H1 (cell line): ENCODE measurements around the gene TRIOBP. TPM values are rescaled to one million over a fixed set of nuclear protein-coding genes. Genes with fewer than 3 reads are reported as not detected.

Experiments
- CTCF ChIA-PET: fragments of 300-600 bp; sonication (Branson Sonifier 250); formaldehyde crosslinking; loops from one replicate; lab custom pipeline; 2021; ENCODE audit not compliant: partially characterized antibody; lab: Charles Lee
- POLR2A ChIA-PET: fragments of 300-600 bp; sonication (Branson Sonifier 250); formaldehyde crosslinking; loops from one replicate; lab custom pipeline; 2021; ENCODE audit warnings: inconsistent platforms; ENCODE audit not compliant: partially characterized antibody; lab: Charles Lee
- DNase-seq, 2 experiments: peaks; one replicate each; pipeline versions ENCODE4 v3.0.0 to v3.0.0-alpha.2; 2010 to 2022; ENCODE audit warnings: low spot score in 2 of 2, low read depth in 1 of 2, mixed read lengths in 1 of 2
- FAIRE-seq: peaks from 2 replicates; lab custom pipeline; 2011; peaks lifted over from hg19 to GRCh38; lab: Jason Lieb, UNC
- H2AFZ ChIP-seq: 2 replicates; pipeline ENCODE4 v1.8.1; 2012; ENCODE audit warnings: low read length, inconsistent platforms
- H2AK5ac ChIP-seq: 2 replicates; pipeline ENCODE4 v1.6.1; 2013; ENCODE audit warnings: low read depth, low read length
- H2BK120ac ChIP-seq: replicated peaks from 2 replicates; pipeline ENCODE3; 2013; ENCODE audit warnings: low read depth, low read length, inconsistent platforms
- H2BK12ac ChIP-seq: 2 replicates; pipeline ENCODE4 v1.6.1; 2013; ENCODE audit warnings: low read depth, low read length
- H2BK15ac ChIP-seq: 2 replicates; pipeline ENCODE4 v1.6.1; 2013; ENCODE audit warnings: low read length
- H2BK20ac ChIP-seq: 2 replicates; pipeline ENCODE4 v1.6.1; 2013; ENCODE audit warnings: low read length
- H2BK5ac ChIP-seq: 2 replicates; pipeline ENCODE4 v1.6.1; 2013; ENCODE audit warnings: low read depth, low read length
- H3K14ac ChIP-seq: 2 replicates; pipeline ENCODE4 v1.6.1; 2013; ENCODE audit warnings: inconsistent platforms; ENCODE audit not compliant: insufficient read length
- H3K18ac ChIP-seq: 2 replicates; pipeline ENCODE4 v1.6.1; 2013; ENCODE audit warnings: low read length; ENCODE audit errors: extremely low read depth
- H3K23ac ChIP-seq: 2 replicates; pipeline ENCODE4 v1.6.1; 2013; ENCODE audit warnings: inconsistent platforms; ENCODE audit not compliant: insufficient read length
- H3K23me2 ChIP-seq: 2 replicates; pipeline ENCODE4 v1.6.1; 2013; ENCODE audit warnings: low read depth, low read length
- H3K27ac ChIP-seq: 2 replicates; pipeline ENCODE4 v1.6.1; 2011; ENCODE audit warnings: low read depth, low read length, inconsistent platforms
- H3K27me3 ChIP-seq, 4 experiments: replicated peaks in 1 of 4; 1 replicate in 1 of 4; 2 replicates in 3 of 4; pipeline versions ENCODE4 v1.6.1 to v1.8.1; 2011 to 2013; ENCODE audit warnings: low read length in 3 of 4, mild to moderate bottlenecking in 3 of 4, inconsistent platforms in 2 of 4, mixed read lengths in 2 of 4, moderate library complexity in 1 of 4; ENCODE audit not compliant: control insufficient read depth in 3 of 4, insufficient read depth in 3 of 4; ENCODE audit errors: extremely low read depth in 1 of 4
- H3K36me3 ChIP-seq, 4 experiments: 2 replicates each; pipeline versions ENCODE4 v1.6.1 to v1.8.1; 2011 to 2013; ENCODE audit warnings: mild to moderate bottlenecking in 4 of 4, low read length in 3 of 4, moderate library complexity in 2 of 4, control low read depth in 1 of 4, inconsistent platforms in 1 of 4; ENCODE audit not compliant: insufficient read depth in 4 of 4, control insufficient read depth in 2 of 4
- H3K4ac ChIP-seq: replicated peaks from 2 replicates; pipeline ENCODE3; 2013; ENCODE audit warnings: low read length, low read depth, mixed read lengths, inconsistent platforms; ENCODE audit not compliant: insufficient read length
- H3K4me1 ChIP-seq, 4 experiments: replicated peaks in 1 of 4; 1 replicate in 1 of 4; 2 replicates in 3 of 4; pipeline versions ENCODE4 v1.6.1 to v1.8.1; 2011 to 2013; ENCODE audit warnings: low read length in 3 of 4, inconsistent platforms in 2 of 4, mixed read lengths in 1 of 4; ENCODE audit not compliant: insufficient read depth in 4 of 4, control insufficient read depth in 3 of 4
- H3K4me2 ChIP-seq, 2 experiments: 2 replicates each; pipeline versions ENCODE4 v1.6.1 to v1.8.1; 2011 to 2013; ENCODE audit warnings: low read depth in 2 of 2, low read length in 2 of 2, control low read depth in 1 of 2, inconsistent platforms in 1 of 2, mild to moderate bottlenecking in 1 of 2; ENCODE audit not compliant: insufficient read depth in 1 of 2
- H3K4me3 ChIP-seq, 4 experiments: fragments of 200-600, 300-600 bp in 1 of 4; sonication (generic), shearing (Covaris generic), sonication (Bioruptor Twin) in 1 of 4; 2 replicates each; pipeline versions ENCODE4 v1.5.1 to v1.8.1; 2011 to 2016; ENCODE audit warnings: low read length in 4 of 4, low read depth in 3 of 4, control low read depth in 2 of 4, inconsistent platforms in 2 of 4, mild to moderate bottlenecking in 2 of 4, mixed read lengths in 1 of 4, moderate library complexity in 1 of 4; ENCODE audit not compliant: insufficient read depth in 2 of 4; ENCODE audit errors: extremely low read depth in 1 of 4
- H3K56ac ChIP-seq: replicated peaks from 2 replicates; pipeline ENCODE3; 2013; ENCODE audit warnings: low read depth, mild to moderate bottlenecking, mixed read lengths, low read length, inconsistent platforms; ENCODE audit not compliant: insufficient read length
- H3K79me1 ChIP-seq: 2 replicates; pipeline ENCODE4 v1.6.1; 2013; ENCODE audit warnings: low read depth, low read length, control low read depth
- H3K79me2 ChIP-seq, 2 experiments: 2 replicates each; pipeline versions ENCODE4 v1.6.1 to v1.8.1; 2012 to 2013; ENCODE audit warnings: low read length in 2 of 2, mild to moderate bottlenecking in 2 of 2, inconsistent platforms in 1 of 2; ENCODE audit not compliant: insufficient read depth in 2 of 2, control insufficient read depth in 1 of 2
- H3K9ac ChIP-seq, 4 experiments: replicated peaks in 1 of 4; 1 replicate in 1 of 4; 2 replicates in 3 of 4; pipeline versions ENCODE4 v1.6.1 to v1.8.1; 2011 to 2013; ENCODE audit warnings: low read depth in 3 of 4, low read length in 3 of 4, control low read depth in 2 of 4, mild to moderate bottlenecking in 2 of 4, moderate library complexity in 2 of 4, inconsistent platforms in 1 of 4; ENCODE audit errors: extremely low read depth in 1 of 4
- H3K9me3 ChIP-seq, 2 experiments: 2 replicates each; pipeline versions ENCODE4 v1.6.1 to v1.8.1; 2012 to 2013; ENCODE audit warnings: mild to moderate bottlenecking in 2 of 2, moderate library complexity in 2 of 2, control low read depth in 1 of 2, inconsistent platforms in 1 of 2, low read depth in 1 of 2, low read length in 1 of 2, mixed read lengths in 1 of 2; ENCODE audit not compliant: insufficient read depth in 2 of 2
- H4K20me1 ChIP-seq, 2 experiments: replicated peaks in 1 of 2; 2 replicates each; pipeline versions ENCODE3 to v1.8.1; 2011 to 2013; ENCODE audit warnings: inconsistent platforms in 2 of 2, low read length in 2 of 2, mild to moderate bottlenecking in 1 of 2; ENCODE audit not compliant: insufficient read depth in 2 of 2, control insufficient read depth in 1 of 2
- H4K5ac ChIP-seq: 2 replicates; pipeline ENCODE4 v1.6.1; 2013; ENCODE audit warnings: low read length, low read depth, mixed read lengths, inconsistent platforms; ENCODE audit not compliant: insufficient read length
- H4K8ac ChIP-seq: 2 replicates; pipeline ENCODE4 v1.8.0; 2013; ENCODE audit warnings: mild to moderate bottlenecking, moderate library complexity, low read length, inconsistent platforms; ENCODE audit not compliant: insufficient read depth; ENCODE audit errors: extremely low read depth
- H4K91ac ChIP-seq: replicated peaks from 2 replicates; pipeline ENCODE3; 2013; ENCODE audit warnings: low read length, mixed read lengths, inconsistent platforms; ENCODE audit not compliant: insufficient read length
- ATF3 ChIP-seq: IDR thresholded peaks from 2 replicates; pipeline ENCODE4 v1.6.1; 2011; ENCODE audit warnings: low read depth, mild to moderate bottlenecking, low read length; ENCODE audit not compliant: insufficient read depth
- MAFK ChIP-seq: IDR thresholded peaks from 2 replicates; pipeline ENCODE4 v1.6.1; 2012; ENCODE audit warnings: low read depth, mild to moderate bottlenecking, improper control_type of control experiment, low read length
- RNF2 ChIP-seq: fragments of 200-900, 300-1000 bp; sonication (generic); IDR thresholded peaks from 2 replicates; pipeline ENCODE4 v1.7.1; 2016; ENCODE audit warnings: borderline replicate concordance, low read depth, mild to moderate bottlenecking, antibody characterized with exemption, low read length; ENCODE audit not compliant: poor library complexity, severe bottlenecking; ENCODE audit errors: missing control alignments
- SIN3A ChIP-seq, 2 experiments: IDR thresholded peaks in 1 of 2; conservative IDR thresholded peaks in 1 of 2; 2 replicates each; pipeline ENCODE4 v1.6.1; 2011 to 2012; ENCODE audit warnings: low read length in 2 of 2, improper control_type of control experiment in 1 of 2, low read depth in 1 of 2, mild to moderate bottlenecking in 1 of 2
- SIX5 ChIP-seq: IDR thresholded peaks from 2 replicates; pipeline ENCODE4 v1.6.1; 2011; ENCODE audit warnings: mild to moderate bottlenecking, low read depth, low read length
- WGBS, 2 experiments: shearing (Covaris generic) in 1 of 2; methylation state at CpG; one replicate each; pipeline versions ENCODE4 v1.1.6 to v1.1.7; 2013 to 2015; ENCODE audit warnings: low lambda C conversion rate in 2 of 2, mixed read lengths in 2 of 2, inconsistent platforms in 1 of 2, low coverage in 1 of 2, missing lambda C conversion rate in 1 of 2; ENCODE audit not compliant: insufficient replicate concordance in 2 of 2, insufficient coverage in 1 of 2, insufficient read length in 1 of 2; ENCODE audit errors: extremely low coverage in 1 of 2, missing lambda C conversion rate in 1 of 2; 5-methylcytosine and 5-hydroxymethylcytosine counted together
- polyA plus RNA-seq, 7 experiments: library from polyadenylated mRNA; depleted of rRNA in 3 of 7; stranded (reverse) in 5 of 7; unstranded in 2 of 7; fragments of >200 nt in 5 of 7; fragments of 200-250 nt in 2 of 7; gene quantifications; 1 replicate in 5 of 7; 2 replicates in 1 of 7; 4 replicates in 1 of 7; pipeline versions ENCODE4 v1.2.1 to v1.2.3, GENCODE V29; 2011 to 2013; ENCODE audit warnings: missing spikeins in 2 of 7, mixed read lengths in 2 of 7
- total RNA-seq: library from RNA; stranded (reverse); fragmentation: NEBNext Ultra II Directional; extraction: Animal tissue kit (Norgen Biotek cat#: 25700); gene quantifications from 2 replicates; pipeline ENCODE4 v1.2.1, GENCODE V29; 2021

TRIOBP gene
- total and polyA plus RNA-seq, 2 of the 8 experiments (the other 6 are each of a cell fraction or from before 2014, with no cell fraction given): 18.2 to 27.3 TPM

- peaks cover 0 to 19% (median 11%) of the 10 kb centered on the region in 4 experiments; a peak in 5 of 8 replicates for H3K36me3 ChIP-seq
- H4K20me1 ChIP-seq: peaks cover 7 to 21% of the 10 kb centered on the region in 2 experiments
- no peak overlapping the region for H2AK5ac ChIP-seq
- ChIA-PET CTCF (interaction anchor here (1.0 to 10.9 kb wide), 6 partner anchors 12 to 40 kb away, joined by 3 to 75 read pairs (median 4); no protein-coding TSS in a partner anchor), POLR2A (interaction anchor here (0.9 to 2.3 kb wide), 8 partner anchors 9 to 140 kb away, joined by 3 to 8 read pairs (median 3); a partner anchor contains a TSS)
- H2BK5ac ChIP-seq: no peak overlapping the region
- TF ChIP-seq SIN3A (conservative IDR thresholded peaks at IDR 0.05 in 1 of 2, IDR thresholded peaks at IDR 0.05 in 1 of 2; ENCODE audit: low read depth in 1 of 2, low read length in 2 of 2) (no peak), ATF3 (no peak), MAFK (no peak), SIX5 (no peak), RNF2 (no peak)
- no peak overlapping the region for H2BK15ac ChIP-seq
- WGBS, 2 experiments: 90% methylated on average over 17 of the region's 17 CpGs; no CpG with 5 or more reads in 1 of the 2 experiments
- H3K18ac ChIP-seq: no peak overlapping the region
- H3K14ac ChIP-seq: no peak overlapping the region
- no peak overlapping the region for H2AFZ ChIP-seq
- H3K56ac ChIP-seq: no peak overlapping the region
- no peaks in the 10 kb centered on the region for H3K9me3 ChIP-seq
- H3K23me2 ChIP-seq: no peaks in the 10 kb centered on the region
- H2BK20ac ChIP-seq: no peak overlapping the region
- H3K79me2 ChIP-seq: peaks cover 0 to 3% of the 10 kb centered on the region in 2 experiments; a peak in 1 of 4 replicates
- no peak overlapping the region for H3K4me2 ChIP-seq
- peaks cover 0 to 14% (median 5%) of the 10 kb centered on the region in 4 experiments; a peak in 4 of 7 replicates for H3K4me1 ChIP-seq
- no peak overlapping the region for H3K23ac ChIP-seq
- H4K5ac ChIP-seq: no peak overlapping the region
- peaks cover 3% of the 10 kb centered on the region; the same call in 1 of the 2 replicates for H3K79me1 ChIP-seq
- H3K27ac ChIP-seq: no peak overlapping the region
- DNase-seq (no peak), FAIRE-seq (no peak)
- no peak overlapping the region for H2BK12ac ChIP-seq
- no peak overlapping the region for H4K8ac ChIP-seq
- no peak overlapping the region for H2BK120ac ChIP-seq
- no peak overlapping the region for H4K91ac ChIP-seq
- H3K4ac ChIP-seq: no peak overlapping the region
- peaks cover 0 to 5% (median 2%) of the 10 kb centered on the region in 4 experiments; a peak in 3 of 7 replicates for H3K27me3 ChIP-seq
- no peak overlapping the region for H3K4me3 ChIP-seq
- H3K9ac ChIP-seq: no peak overlapping the region
Measured at GRCh38 chr22:37752189-37753087, 55.6 kb downstream of the TRIOBP start.
